NCI-H2227 treated with DMSO at 0.1 percent for 48 hours (cell line): ENCODE results near the gene TAF4B.
"Not testable (repeated sequence)": the region's sequence is repeated elsewhere in the genome, so short reads cannot be mapped to it uniquely, and the experiment has no call there.

ENCODE experiments used
- DNase-seq: peaks from one replicate; lab custom pipeline; 2025; lab: John Stamatoyannopoulos, UW

TAF4B gene

DNA sequence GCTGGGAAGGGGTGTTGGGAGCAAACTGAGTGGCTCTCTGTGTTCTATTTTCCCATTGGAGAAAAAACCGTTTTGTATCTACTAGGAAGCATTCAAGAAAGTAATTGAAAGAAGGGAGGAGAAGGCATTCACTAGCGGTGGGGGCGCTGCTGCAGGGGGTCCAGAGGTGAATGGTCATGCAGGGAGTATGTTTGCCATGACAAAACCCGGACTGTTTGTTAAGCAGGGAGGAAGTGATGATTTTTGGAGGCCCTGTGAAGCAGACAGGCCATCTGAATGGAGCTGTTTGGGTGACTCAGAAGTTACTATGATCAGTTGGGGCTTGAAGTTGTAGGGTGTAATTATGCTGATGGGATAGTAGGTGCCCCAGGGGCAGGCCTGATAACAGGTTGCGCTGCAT, 7.0 kb downstream of the TAF4B start:
- no peak for DNase-seq

DNA sequence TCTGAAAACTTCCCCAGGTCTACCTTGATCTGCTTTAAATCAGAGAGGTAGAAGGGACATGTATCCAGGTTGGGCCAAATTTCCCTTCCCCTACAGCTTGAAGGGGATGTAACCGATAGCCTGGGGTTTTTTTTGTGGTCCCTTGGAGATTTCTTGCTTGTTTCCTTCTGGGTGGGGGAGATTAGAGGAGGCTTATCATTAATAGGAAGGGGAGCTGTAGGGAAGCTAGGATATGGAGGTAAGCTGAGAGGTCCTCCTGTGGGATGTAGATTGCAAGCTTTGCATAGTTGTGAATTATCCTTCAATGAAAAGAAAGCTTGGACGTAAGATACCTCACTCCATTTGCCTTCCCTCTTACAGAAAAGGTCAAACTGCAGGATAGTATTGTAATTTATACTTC, 11.1 kb downstream of the TAF4B start:
- not testable (repeated sequence) for DNase-seq

- not testable (repeated sequence) for DNase-seq
Observed at GRCh38 chr18:26238718-26239117, 12.5 kb downstream of the TAF4B start.

- not testable (repeated sequence) for DNase-seq
Observed at GRCh38 chr18:26242392-26242791, 16.1 kb downstream of the TAF4B start.

GRCh38 chr18:26245434-26245833, 19.2 kb downstream of the TAF4B start:
- not testable (repeated sequence) for DNase-seq

DNA sequence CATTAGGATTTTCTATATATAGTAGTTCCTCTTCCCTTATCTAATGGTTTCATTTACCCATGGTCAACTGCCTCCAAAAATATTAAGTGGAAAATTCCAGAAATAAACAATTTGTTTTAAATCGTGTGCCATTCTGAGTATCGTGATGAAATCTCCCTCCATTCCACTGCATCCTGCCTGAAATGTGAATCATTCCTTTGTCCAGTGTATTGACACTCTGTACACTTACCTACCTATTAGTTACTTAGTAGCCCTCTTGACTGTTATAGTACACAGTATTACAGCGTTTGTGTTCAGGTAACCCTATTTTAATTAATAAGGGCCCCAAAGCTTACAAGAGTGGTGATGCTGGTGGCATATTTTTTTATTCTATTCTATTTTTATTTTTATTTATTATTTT, 26.2 kb downstream of the TAF4B start:
- no peak for DNase-seq

DNA sequence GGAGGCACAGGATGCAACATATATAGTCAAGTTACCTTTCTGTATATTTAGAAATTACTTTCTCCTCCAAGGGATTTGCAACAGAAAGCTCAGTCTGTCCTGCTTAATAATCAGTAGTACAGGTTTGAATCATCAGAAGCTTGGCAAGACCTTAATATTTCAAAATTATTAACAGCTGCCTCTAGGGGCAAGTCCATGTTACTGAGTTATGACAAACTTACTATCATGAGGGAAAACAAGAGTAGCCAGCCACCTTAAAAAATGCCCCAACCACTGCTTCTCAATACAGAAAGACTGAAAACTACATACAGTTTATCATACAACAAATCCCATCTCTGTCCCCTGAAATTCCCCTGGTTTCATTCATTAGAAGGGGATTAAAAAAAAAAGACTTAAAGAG, 28.6 kb downstream of the TAF4B start:
- not testable (repeated sequence) for DNase-seq

- DNase-seq: no peak
Observed at GRCh38 chr18:26255695-26256622, 29.7 kb downstream of the TAF4B start.

GRCh38 chr18:26258711-26259110, 32.5 kb downstream of the TAF4B start:
- no peak for DNase-seq

GRCh38 chr18:26259416-26259815, 33.2 kb downstream of the TAF4B start:
- not testable (repeated sequence) for DNase-seq

DNA sequence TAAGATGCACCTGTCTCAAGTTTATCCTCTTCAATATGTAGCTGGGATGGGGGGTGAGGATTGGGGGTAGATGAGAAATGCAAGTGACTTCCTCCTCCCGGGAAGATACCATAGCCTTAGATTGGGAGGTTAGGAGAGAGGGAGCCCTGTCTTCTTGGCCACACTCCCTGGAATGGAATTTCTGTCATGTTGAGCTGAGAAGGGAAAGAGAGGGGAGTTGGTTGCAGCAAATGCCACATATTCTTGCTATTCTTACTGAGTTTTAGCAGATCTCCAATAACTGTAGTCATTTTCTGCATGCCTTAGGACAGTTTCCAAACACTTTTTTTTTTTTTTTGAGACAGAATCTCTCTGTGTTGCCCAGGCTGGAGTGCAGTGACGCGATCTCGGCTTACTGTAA, 35.9 kb downstream of the TAF4B start:
- DNase-seq: no peak

DNA sequence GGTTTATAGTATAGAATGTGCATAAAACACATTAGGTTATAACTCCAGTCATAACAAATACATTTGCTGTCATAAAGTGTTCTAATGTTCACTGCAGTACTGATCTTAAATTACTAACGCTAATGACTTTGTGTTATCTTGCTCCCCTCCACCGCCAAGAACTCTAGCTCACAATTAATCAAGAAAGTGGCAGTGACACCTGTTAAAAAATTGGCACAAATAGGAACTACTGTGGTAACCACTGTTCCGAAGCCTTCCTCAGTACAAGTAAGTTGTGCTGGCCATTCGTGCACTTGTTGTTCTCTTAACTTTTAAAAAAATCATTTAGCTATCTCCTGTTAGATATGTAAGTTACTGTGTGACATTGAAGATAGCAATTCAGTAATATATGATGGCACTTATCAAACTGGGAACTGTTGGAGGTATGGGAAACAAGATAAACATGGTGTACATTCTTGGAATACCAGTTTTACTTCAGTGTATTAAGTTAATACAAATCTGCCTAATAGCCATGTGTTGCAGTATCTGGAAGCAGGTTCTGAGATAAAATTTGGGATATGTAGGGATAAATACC, 41.2 kb downstream of the TAF4B start:
- DNase-seq: no peak

GRCh38 chr18:26268454-26268853, 42.2 kb downstream of the TAF4B start:
- no peak for DNase-seq

DNA sequence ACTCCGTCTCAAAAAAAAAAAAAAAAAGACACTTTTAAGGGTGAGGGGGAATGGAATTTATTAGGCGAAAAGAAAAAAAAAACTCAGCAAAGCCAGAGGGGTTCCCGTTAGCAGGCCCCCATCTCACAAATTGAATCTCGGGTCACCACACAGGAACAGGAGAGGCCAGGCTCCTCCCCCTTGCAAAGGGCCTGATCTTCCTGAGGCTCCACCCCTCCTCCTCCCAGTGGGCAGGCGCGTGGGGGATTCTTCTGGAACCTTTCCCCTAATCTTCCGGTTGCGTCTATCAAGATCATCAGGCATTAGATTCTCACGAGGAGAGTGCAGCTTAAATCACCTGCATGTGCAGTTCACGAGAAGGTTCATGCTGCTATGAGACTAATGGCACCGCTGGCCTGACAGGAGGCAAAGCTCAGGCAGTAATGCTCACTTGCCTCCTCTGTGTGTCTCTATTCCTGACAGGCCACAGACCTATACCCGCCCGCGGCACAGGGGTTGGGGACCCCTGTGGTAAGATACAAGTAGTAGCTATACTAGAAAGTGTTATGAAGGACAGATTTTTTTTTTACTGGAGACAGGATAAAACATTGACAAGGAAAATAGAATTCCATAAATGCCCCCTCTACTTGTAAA, 45.8 kb downstream of the TAF4B start:
- DNase-seq: no peak

GRCh38 chr18:26277374-26277773, 51.1 kb downstream of the TAF4B start:
- DNase-seq: no peak

GRCh38 chr18:26279428-26279827, 53.2 kb downstream of the TAF4B start:
- no peak for DNase-seq

GRCh38 chr18:26286008-26286407, 59.8 kb downstream of the TAF4B start:
- DNase-seq: no peak

DNA sequence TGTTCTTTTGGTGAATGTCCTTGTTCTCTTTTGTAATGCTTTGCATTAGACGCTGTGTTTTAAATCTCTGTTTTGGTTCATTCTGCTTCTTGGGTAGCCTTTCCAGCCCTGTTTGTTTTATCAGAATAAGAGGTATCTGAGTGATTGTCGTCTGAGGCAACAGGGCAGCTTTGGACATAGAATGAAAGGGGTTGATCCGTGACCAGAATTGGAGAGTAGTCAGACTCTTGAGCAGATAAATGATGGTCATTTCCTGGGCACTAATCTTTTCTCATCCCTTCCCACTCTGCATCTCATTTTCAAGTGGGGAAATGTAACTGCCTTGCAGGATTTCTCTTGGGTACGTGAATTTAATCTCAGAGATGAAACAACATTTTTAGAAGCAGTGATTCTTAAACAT, 61.4 kb downstream of the TAF4B start:
- no peak for DNase-seq

DNA sequence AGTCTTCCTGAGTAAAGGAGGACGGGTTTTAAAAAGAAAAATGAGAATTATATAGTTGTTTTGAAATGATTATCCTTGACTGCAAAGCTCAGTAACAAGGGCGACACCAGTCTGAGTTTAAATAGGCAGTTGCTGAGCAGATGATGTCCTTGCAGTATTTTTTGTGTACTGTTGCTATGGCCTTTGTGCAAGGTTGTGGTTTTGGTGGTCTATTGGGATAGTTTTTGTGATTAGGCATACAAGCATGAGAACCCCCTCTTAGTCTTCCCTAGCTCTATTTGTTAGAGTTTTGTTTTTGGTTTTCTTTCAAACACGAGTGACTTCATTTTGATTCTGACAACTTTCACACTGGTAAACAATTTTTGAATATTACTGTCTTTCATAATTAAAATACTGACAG, 64.1 kb downstream of the TAF4B start:
- no peak for DNase-seq

- no peak for DNase-seq
Observed at GRCh38 chr18:26293982-26294381, 67.7 kb downstream of the TAF4B start.

DNA sequence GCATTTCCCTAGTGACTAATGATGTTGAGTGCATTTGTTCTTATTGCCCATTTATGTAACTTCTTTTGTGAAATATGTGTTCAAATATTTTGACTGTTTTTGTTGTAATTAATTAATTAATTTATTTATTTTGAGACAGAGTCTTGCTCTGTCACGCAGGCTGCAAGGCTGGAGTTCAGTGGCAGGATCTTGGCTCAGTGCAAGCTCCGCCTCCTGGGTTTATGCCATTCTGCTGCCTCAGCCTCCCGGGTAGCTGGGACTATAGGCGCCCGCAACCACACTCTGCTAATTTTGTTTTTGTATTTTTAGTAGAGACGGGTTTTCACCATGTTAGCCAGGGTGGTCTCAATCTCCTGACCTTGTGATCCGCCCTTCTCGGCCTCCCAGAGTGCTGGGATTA, 71.9 kb downstream of the TAF4B start:
- no peak for DNase-seq

- DNase-seq: no peak
Observed at GRCh38 chr18:26301681-26302080, 75.4 kb downstream of the TAF4B start.

GRCh38 chr18:26303222-26303621, 77.0 kb downstream of the TAF4B start:
- not testable (repeated sequence) for DNase-seq
